DND-41 (cell line): ENCODE results near the gene AMPD1.

Experiments used
- EZH2 ChIP-seq: IDR thresholded peaks from 3 replicates; pipeline ENCODE4 v1.6.1; 2012; ENCODE audit warnings: borderline replicate concordance, low read depth, mild to moderate bottlenecking, moderate library complexity, low read length, inconsistent platforms; ENCODE audit not compliant: severe bottlenecking
- TF ChIP-seq, protein P1 (sequence below): IDR thresholded peaks from 2 replicates; pipeline ENCODE4 v1.5.1; 2012; ENCODE audit warnings: borderline replicate concordance, low read length, moderate library complexity, mild to moderate bottlenecking; ENCODE audit not compliant: poor library complexity, severe bottlenecking; ENCODE audit errors: extremely low read depth

DNA sequence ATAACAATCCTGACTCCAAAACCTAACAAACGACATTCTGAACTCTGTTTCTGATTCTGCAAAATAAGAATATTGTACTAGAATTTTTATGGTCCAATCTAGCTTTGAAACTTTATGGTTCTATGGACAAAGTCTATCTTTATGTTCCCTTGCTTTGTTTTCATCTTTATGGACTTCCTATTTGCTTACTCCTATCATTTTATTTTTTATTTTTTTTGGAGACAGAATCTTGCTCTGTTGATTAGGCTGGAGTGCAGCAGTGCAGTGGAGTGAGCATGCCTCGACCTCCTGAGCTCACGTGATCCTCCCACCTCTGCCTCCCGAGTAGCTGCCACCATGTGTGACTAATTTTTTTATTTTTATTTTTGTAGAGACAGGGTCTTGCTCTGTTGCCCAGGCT lies 17.6 kb upstream of the AMPD1 start:
- TF ChIP-seq, protein P1, sequence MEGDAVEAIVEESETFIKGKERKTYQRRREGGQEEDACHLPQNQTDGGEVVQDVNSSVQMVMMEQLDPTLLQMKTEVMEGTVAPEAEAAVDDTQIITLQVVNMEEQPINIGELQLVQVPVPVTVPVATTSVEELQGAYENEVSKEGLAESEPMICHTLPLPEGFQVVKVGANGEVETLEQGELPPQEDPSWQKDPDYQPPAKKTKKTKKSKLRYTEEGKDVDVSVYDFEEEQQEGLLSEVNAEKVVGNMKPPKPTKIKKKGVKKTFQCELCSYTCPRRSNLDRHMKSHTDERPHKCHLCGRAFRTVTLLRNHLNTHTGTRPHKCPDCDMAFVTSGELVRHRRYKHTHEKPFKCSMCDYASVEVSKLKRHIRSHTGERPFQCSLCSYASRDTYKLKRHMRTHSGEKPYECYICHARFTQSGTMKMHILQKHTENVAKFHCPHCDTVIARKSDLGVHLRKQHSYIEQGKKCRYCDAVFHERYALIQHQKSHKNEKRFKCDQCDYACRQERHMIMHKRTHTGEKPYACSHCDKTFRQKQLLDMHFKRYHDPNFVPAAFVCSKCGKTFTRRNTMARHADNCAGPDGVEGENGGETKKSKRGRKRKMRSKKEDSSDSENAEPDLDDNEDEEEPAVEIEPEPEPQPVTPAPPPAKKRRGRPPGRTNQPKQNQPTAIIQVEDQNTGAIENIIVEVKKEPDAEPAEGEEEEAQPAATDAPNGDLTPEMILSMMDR: no peak
- no peak for TF ChIP-seq EZH2
